Testis (tissue), 3 donors: Measurements from ENCODE around the gene FUT3. TPM values are rescaled to one million over a fixed set of nuclear protein-coding genes. Genes with fewer than 3 reads are reported as not detected.
A peak's percentile ranks its signal among the peaks of the same experiment; 100 is the strongest.
"Not testable (repeated sequence)": the region's sequence is repeated elsewhere in the genome, so short reads cannot be mapped to it uniquely, and the experiment has no call there.

Experiments
- DNase-seq: peaks from one replicate; pipeline ENCODE4 v3.0.0-alpha.2; 2019
- H3K27ac ChIP-seq, 2 donors: fragments of 200-600 bp; sonication (generic); one replicate each; pipeline ENCODE4 v1.5.1; 2019
- H3K27me3 ChIP-seq: fragments of 200-600 bp; sonication (generic); one replicate; pipeline ENCODE4 v1.5.1; 2019
- H3K36me3 ChIP-seq: fragments of 200-600 bp; sonication (generic); one replicate; pipeline ENCODE4 v1.5.1; 2017; ENCODE audit warnings: low read depth; ENCODE audit errors: missing control alignments
- H3K4me1 ChIP-seq: fragments of 200-600 bp; sonication (generic); one replicate; pipeline ENCODE4 v1.5.1; 2019
- H3K4me3 ChIP-seq, 2 donors: fragments of 200-600 bp; sonication (generic); one replicate each; pipeline ENCODE4 v1.5.1; 2017 to 2019
- H3K9me3 ChIP-seq: fragments of 200-600 bp; sonication (generic); one replicate; pipeline ENCODE4 v1.5.1; 2017
- CTCF ChIP-seq, 3 experiments: fragments of 450-650 bp in 2 of 3; fragments of 200-600 bp in 1 of 3; sonication (generic) in 1 of 3; IDR thresholded peaks; one replicate each; pipeline ENCODE4 v1.5.1; 2016 to 2019; ENCODE audit warnings: antibody characterized with exemption in 3 of 3, mild to moderate bottlenecking in 2 of 3, moderate library complexity in 1 of 3
- POLR2A ChIP-seq: fragments of 450-650 bp; IDR thresholded peaks from one replicate; pipeline ENCODE4 v1.6.1; 2017; ENCODE audit warnings: antibody characterized with exemption, mild to moderate bottlenecking, moderate library complexity
- WGBS, 2 donors: methylation state at CpG; one replicate each; pipeline ENCODE4 v1.1.5; 2018; 5-methylcytosine and 5-hydroxymethylcytosine counted together
- intact Hi-C: fragments of 100-400 bp; cut with DNase I; formaldehyde crosslinking; loops from one replicate; pipeline ENCODE4 v1.15.1; 2023; ENCODE audit warnings: low total_unique reads
- polyA plus RNA-seq: library from polyadenylated mRNA; stranded (reverse); fragments of 350-450 nt; fragmentation: Illumina TruSeq; extraction: RNeasy Lipid Tissue Mini Kit (QIAGEN cat#74804); gene quantifications from one replicate; pipeline ENCODE4 v1.2.3, GENCODE V29; 2014; ENCODE audit warnings: low read depth, low replicate concordance; ENCODE audit not compliant: insufficient read depth
- total RNA-seq, 2 donors: library from RNA; depleted of rRNA; stranded (reverse); fragments of >200 nt; gene quantifications; one replicate each; pipeline ENCODE4 v1.2.3, GENCODE V29; 2016

Gene FUT3
- total and polyA plus RNA-seq, 3 donors from 2014 or later = 1.1 to 4.4 (median 3.5) TPM

GRCh38 chr19:5881543-5882299 is 30.5 kb upstream of the FUT3 start:
- no peak for DNase-seq
- no peaks in the 10 kb centered on the region for H3K27me3 ChIP-seq
- H3K4me3 ChIP-seq = no peak overlapping the region
- H3K27ac ChIP-seq = no peak overlapping the region
- intact Hi-C loops = no loop called here
- WGBS, 2 donors = 69 to 71% methylated on average over 12 to 19 of the region's 19 CpGs
- TF ChIP-seq CTCF (IDR thresholded peaks at IDR 0.05) (no peak), POLR2A (no peak)
- peaks cover 7% of the 10 kb centered on the region for H3K4me1 ChIP-seq
- no peaks in the 10 kb centered on the region for H3K9me3 ChIP-seq
- H3K36me3 ChIP-seq = no peaks in the 10 kb centered on the region

GRCh38 chr19:5880604-5881078 is 29.4 kb upstream of the FUT3 start:
- TF ChIP-seq CTCF (IDR thresholded peaks at IDR 0.05) (no peak), POLR2A (no peak)
- peak; percentile 51 for DNase-seq
- H3K36me3 ChIP-seq = no peaks in the 10 kb centered on the region
- peaks cover 7% of the 10 kb centered on the region for H3K4me1 ChIP-seq
- H3K9me3 ChIP-seq = no peaks in the 10 kb centered on the region
- no peak overlapping the region for H3K4me3 ChIP-seq
- intact Hi-C loops = no loop called here
- no peaks in the 10 kb centered on the region for H3K27me3 ChIP-seq
- 40 to 43% methylated on average over 8 to 15 of the region's 15 CpGs for WGBS, 2 donors
- no peak overlapping the region for H3K27ac ChIP-seq

- WGBS, 2 donors = 54 to 59% methylated on average over 6 of the region's 6 CpGs
- Histone ChIP-seq H3K4me1 (peaks cover 7% of the 10 kb centered on the region), H3K9me3 (no peaks in the 10 kb centered on the region), H3K27me3 (no peaks in the 10 kb centered on the region), H3K36me3 (no peaks in the 10 kb centered on the region), H3K27ac (no peak overlapping the region), H3K4me3 (no peak overlapping the region)
- DNase-seq = no peak
- intact Hi-C loops = no loop called here
- TF ChIP-seq POLR2A (no peak), CTCF (IDR thresholded peaks at IDR 0.05) (no peak)
Measured at GRCh38 chr19:5880196-5880595, 28.9 kb upstream of the FUT3 start.

GRCh38 chr19:5877882-5878281 is 26.6 kb upstream of the FUT3 start:
- WGBS, 2 donors = 77 to 80% methylated on average over 9 of the region's 9 CpGs
- no peak for TF ChIP-seq POLR2A
- TF ChIP-seq CTCF (IDR thresholded peaks at IDR 0.05) = no peak
- DNase-seq = no peak
- intact Hi-C loops = no loop called here
- no peak overlapping the region for H3K27ac ChIP-seq
- H3K9me3 ChIP-seq = no peaks in the 10 kb centered on the region
- no peaks in the 10 kb centered on the region for H3K27me3 ChIP-seq
- no peak overlapping the region for H3K4me3 ChIP-seq
- H3K4me1 ChIP-seq = peaks cover 7% of the 10 kb centered on the region
- no peaks in the 10 kb centered on the region for H3K36me3 ChIP-seq

- Histone ChIP-seq H3K4me1 (peaks cover 7% of the 10 kb centered on the region), H3K4me3 (no peak overlapping the region), H3K27ac (no peak overlapping the region), H3K9me3 (no peaks in the 10 kb centered on the region), H3K27me3 (no peaks in the 10 kb centered on the region), H3K36me3 (no peaks in the 10 kb centered on the region)
- intact Hi-C loops = no loop called here
- DNase-seq = no peak
- WGBS, 2 donors = 72 to 78% methylated on average over 7 to 8 of the region's 8 CpGs
- TF ChIP-seq POLR2A = no peak
- no peak for TF ChIP-seq CTCF (IDR thresholded peaks at IDR 0.05)
Measured at GRCh38 chr19:5877427-5877826, 26.2 kb upstream of the FUT3 start.

- H3K27ac ChIP-seq, intact Hi-C loops, H3K27me3 ChIP-seq, H3K36me3 ChIP-seq, DNase-seq, H3K4me1 ChIP-seq, H3K9me3 ChIP-seq, H3K4me3 ChIP-seq: not testable (repeated sequence)
- 64 to 87% methylated on average over 7 of the region's 7 CpGs for WGBS, 2 donors
Measured at GRCh38 chr19:5874496-5874895, 23.2 kb upstream of the FUT3 start.
